Thyroid gland (tissue), 4 donors: ENCODE results near the gene BMP3. TPM values are rescaled to one million over a fixed set of nuclear protein-coding genes. Genes with fewer than 3 reads are reported as not detected.

Source experiments
- DNase-seq, 2 donors: peaks; one replicate each; pipeline ENCODE4 v3.0.0-alpha.2; 2019
- H3K27ac ChIP-seq, 3 donors: fragments of 200-600 bp; sonication (generic); 1 replicate in 2 of 3; 2 replicates in 1 of 3; pipeline ENCODE4 v1.5.1; 2016 to 2019; ENCODE audit warnings: mild to moderate bottlenecking in 1 of 3, moderate library complexity in 1 of 3
- H3K27me3 ChIP-seq: fragments of 200-600 bp; sonication (generic); one replicate; pipeline ENCODE4 v1.5.1; 2019
- H3K36me3 ChIP-seq, 2 donors: fragments of 200-600 bp; sonication (generic); one replicate each; pipeline ENCODE4 v1.5.1; 2016 to 2019
- H3K4me1 ChIP-seq, 2 donors: fragments of 200-600 bp; sonication (generic); one replicate each; pipeline ENCODE4 v1.5.1; 2017 to 2019
- H3K4me3 ChIP-seq, 3 donors: fragments of 200-600 bp; sonication (generic); replicated peaks in 1 of 3; 1 replicate in 2 of 3; 2 replicates in 1 of 3; pipeline ENCODE4 v1.5.1; 2016; ENCODE audit warnings: mild to moderate bottlenecking in 1 of 3
- H3K9me3 ChIP-seq: fragments of 200-600 bp; sonication (generic); one replicate; pipeline ENCODE4 v1.5.1; 2017
- CTCF ChIP-seq, 6 experiments: fragments of 200-600 bp in 3 of 6; fragments of 450-650 bp in 3 of 6; sonication (generic) in 3 of 6; IDR thresholded peaks; one replicate each; pipeline ENCODE4 v1.5.1; 2016 to 2019; ENCODE audit warnings: antibody characterized with exemption in 6 of 6, mild to moderate bottlenecking in 2 of 6, inconsistent platforms in 1 of 6, moderate library complexity in 1 of 6
- POLR2A ChIP-seq, 2 donors: fragments of 450-650 bp; IDR thresholded peaks; one replicate each; pipeline ENCODE4 v1.6.1; 2017; ENCODE audit warnings: antibody characterized with exemption in 2 of 2, mild to moderate bottlenecking in 2 of 2, moderate library complexity in 1 of 2
- WGBS, 2 donors: methylation state at CpG; one replicate each; pipeline ENCODE4 v1.1.5; 2017; 5-methylcytosine and 5-hydroxymethylcytosine counted together
- intact Hi-C: fragments of 100-400 bp; cut with DNase I; formaldehyde crosslinking; loops from one replicate; pipeline ENCODE4 v1.15.1; 2023
- total RNA-seq, 4 donors: library from RNA; depleted of rRNA; stranded (reverse); fragments of >200 nt; gene quantifications; one replicate each; pipeline ENCODE4 v1.2.3, GENCODE V29; 2016

The BMP3 gene
- total RNA-seq, 4 donors from 2014 or later = 0.13 to 0.45 (median 0.15) TPM; not detected in 1

- no peaks in the 10 kb centered on the region for H3K36me3 ChIP-seq
- H3K4me1 ChIP-seq = peaks cover 7 to 12% of the 10 kb centered on the region in 2 donors
- 18 to 20% methylated on average over 15 of the region's 15 CpGs for WGBS, 2 donors
- no peak for DNase-seq
- no peak for TF ChIP-seq CTCF (IDR thresholded peaks at IDR 0.05)
- TF ChIP-seq POLR2A (IDR thresholded peaks at IDR 0.05) = no peak
- H3K4me3 ChIP-seq = no peak overlapping the region
- no peak overlapping the region for H3K27ac ChIP-seq
- no peaks in the 10 kb centered on the region for H3K9me3 ChIP-seq
- intact Hi-C loops = no loop called here
- peaks cover 3% of the 10 kb centered on the region for H3K27me3 ChIP-seq
Measured at GRCh38 chr4:81031796-81032551, 1.5 kb downstream of the BMP3 start.

- Histone ChIP-seq H3K27me3 (peaks cover 3% of the 10 kb centered on the region), H3K9me3 (no peaks in the 10 kb centered on the region), H3K27ac (no peak overlapping the region), H3K36me3 (no peaks in the 10 kb centered on the region), H3K4me1 (peaks cover 7 to 12% of the 10 kb centered on the region in 2 donors), H3K4me3 (no peak overlapping the region)
- DNase-seq = no peak
- 78% methylated on average over 4 of the region's 4 CpGs for WGBS, 2 donors
- no peak for TF ChIP-seq CTCF (IDR thresholded peaks at IDR 0.05)
- no peak for TF ChIP-seq POLR2A (IDR thresholded peaks at IDR 0.05)
- intact Hi-C loops = no loop called here
Measured at GRCh38 chr4:81032771-81033684, 2.5 kb downstream of the BMP3 start.

GRCh38 chr4:81038636-81039350, 8.3 kb downstream of the BMP3 start:
- intact Hi-C loops = no loop called here
- Histone ChIP-seq H3K36me3 (no peaks in the 10 kb centered on the region), H3K27me3 (no peaks in the 10 kb centered on the region), H3K9me3 (no peaks in the 10 kb centered on the region), H3K27ac (no peak overlapping the region), H3K4me3 (no peak overlapping the region), H3K4me1 (no peaks in the 10 kb centered on the region)
- TF ChIP-seq CTCF (IDR thresholded peaks at IDR 0.05) (no peak), POLR2A (IDR thresholded peaks at IDR 0.05) (no peak)
- WGBS, 2 donors = 75 to 77% methylated on average over 1 of the region's 1 CpG
- DNase-seq = no peak

- DNase-seq = no peak
- intact Hi-C loops = no loop called here
- WGBS, 2 donors = 28 to 29% methylated on average over 4 of the region's 4 CpGs
- H3K36me3 ChIP-seq = no peaks in the 10 kb centered on the region
- no peaks in the 10 kb centered on the region for H3K27me3 ChIP-seq
- no peaks in the 10 kb centered on the region for H3K4me1 ChIP-seq
- H3K9me3 ChIP-seq = no peaks in the 10 kb centered on the region
- no peak overlapping the region for H3K4me3 ChIP-seq
- H3K27ac ChIP-seq = no peak overlapping the region
- TF ChIP-seq POLR2A (IDR thresholded peaks at IDR 0.05) (no peak), CTCF (IDR thresholded peaks at IDR 0.05) (no peak)
Measured at GRCh38 chr4:81039351-81039972, 9.0 kb downstream of the BMP3 start.
